ENCODE results near the gene RFPL1.
A peak's percentile ranks its signal among the peaks of the same experiment; 100 is the strongest.
"Not testable (repeated sequence)": the region's sequence is repeated elsewhere in the genome, so short reads cannot be mapped to it uniquely, and the experiment has no call there.

Gene RFPL1

DNA sequence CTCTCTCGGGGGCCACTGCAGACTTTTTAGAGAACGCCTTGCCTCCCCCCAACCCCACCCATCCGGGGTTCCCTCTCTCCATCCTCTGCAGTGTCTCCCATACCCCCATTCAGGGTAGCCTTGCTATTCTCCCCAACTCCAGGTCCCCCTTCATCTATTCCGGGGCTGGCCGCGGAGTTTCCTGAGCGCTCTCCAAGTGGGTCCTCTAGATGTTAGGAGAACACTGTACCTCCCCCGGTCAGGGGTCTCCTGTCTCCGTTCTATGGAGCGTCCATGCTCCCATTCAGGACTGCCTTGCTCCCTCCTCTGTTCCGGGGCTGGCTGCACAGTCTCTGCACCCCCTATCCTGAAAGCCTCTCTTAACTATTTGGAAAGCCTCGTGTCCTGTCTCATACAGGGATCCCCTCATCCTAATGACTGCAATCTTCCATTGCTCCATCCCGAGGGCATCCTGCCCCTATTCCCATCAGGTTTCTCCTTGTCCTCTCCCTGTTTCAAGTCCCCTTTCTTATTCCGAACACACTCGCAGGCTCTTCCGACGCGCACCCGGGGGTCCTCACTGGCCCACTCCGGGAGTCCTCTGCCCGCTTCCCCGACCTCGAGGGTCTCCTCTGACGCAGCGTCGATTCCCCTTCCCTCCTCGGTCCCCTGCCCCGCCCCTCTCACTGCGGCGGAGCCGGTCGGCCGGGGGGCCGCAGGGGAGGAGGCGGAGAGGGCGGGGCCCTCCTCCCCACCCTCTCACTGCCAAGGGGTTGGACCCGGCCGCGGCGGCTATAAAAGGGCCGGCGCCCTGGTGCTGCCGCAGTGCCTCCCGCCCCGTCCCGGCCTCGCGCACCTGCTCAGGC is 41.3 kb downstream of the RFPL1 start, which contains the start of gene NEFH:
Gene NEFH, plus strand, starts transcription at position 802 of the 845 bp plus-strand sequence. CDS start 45 bp downstream, outside the sequence.
- no peak for DNase-seq

DNA sequence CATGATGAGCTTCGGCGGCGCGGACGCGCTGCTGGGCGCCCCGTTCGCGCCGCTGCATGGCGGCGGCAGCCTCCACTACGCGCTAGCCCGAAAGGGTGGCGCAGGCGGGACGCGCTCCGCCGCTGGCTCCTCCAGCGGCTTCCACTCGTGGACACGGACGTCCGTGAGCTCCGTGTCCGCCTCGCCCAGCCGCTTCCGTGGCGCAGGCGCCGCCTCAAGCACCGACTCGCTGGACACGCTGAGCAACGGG is 41.8 kb downstream of the RFPL1 start:
- no peak for DNase-seq

DNA sequence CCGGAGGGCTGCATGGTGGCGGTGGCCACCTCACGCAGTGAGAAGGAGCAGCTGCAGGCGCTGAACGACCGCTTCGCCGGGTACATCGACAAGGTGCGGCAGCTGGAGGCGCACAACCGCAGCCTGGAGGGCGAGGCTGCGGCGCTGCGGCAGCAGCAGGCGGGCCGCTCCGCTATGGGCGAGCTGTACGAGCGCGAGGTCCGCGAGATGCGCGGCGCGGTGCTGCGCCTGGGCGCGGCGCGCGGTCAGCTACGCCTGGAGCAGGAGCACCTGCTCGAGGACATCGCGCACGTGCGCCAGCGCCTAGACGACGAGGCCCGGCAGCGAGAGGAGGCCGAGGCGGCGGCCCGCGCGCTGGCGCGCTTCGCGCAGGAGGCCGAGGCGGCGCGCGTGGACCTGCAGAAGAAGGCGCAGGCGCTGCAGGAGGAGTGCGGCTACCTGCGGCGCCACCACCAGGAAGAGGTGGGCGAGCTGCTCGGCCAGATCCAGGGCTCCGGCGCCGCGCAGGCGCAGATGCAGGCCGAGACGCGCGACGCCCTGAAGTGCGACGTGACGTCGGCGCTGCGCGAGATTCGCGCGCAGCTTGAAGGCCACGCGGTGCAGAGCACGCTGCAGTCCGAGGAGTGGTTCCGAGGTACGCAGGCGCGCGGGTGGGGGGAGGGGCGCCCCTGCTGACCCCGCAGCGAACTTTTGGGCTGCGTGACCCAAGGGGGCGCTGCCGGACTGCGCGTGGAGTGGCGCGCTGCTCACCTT is 42.3 kb downstream of the RFPL1 start:
- peak; percentile 79 for DNase-seq

DNA sequence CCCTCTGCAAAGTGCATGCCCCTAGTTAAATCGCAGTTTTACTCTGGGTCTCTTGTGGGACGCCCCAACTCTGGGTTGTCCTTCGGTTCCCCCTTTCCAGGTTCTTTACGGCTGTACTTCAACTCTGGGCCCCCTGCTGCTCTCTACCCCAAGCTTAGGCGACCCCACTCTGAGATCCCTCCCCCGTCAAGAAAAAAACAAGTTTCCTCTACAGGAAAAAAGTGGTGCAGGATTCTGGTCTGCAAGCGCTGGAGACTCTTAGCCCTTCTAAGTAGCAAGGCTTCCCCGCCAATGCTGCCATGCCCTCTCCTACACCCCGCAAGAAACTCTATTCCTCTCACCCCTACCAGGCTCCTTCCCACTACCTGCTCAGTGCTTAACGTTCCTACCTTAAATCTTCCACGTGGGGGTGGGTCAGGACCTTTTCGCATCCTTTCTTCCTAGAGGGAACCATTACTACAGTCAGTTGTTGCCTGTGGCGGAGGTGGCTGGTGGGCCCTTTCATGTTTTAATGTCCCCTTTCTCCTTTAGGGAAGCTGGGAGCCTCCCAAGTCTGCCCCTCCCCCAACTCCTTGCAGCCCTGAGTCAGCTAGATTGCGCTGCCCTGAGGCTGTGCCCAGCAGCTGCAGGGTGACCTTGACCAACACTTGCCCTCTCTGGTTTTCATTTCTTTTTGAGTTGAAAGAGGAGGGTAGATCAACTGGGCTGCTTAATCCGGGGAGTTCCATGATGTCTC is 43.0 kb downstream of the RFPL1 start:
- DNase-seq, result no peak

DNA sequence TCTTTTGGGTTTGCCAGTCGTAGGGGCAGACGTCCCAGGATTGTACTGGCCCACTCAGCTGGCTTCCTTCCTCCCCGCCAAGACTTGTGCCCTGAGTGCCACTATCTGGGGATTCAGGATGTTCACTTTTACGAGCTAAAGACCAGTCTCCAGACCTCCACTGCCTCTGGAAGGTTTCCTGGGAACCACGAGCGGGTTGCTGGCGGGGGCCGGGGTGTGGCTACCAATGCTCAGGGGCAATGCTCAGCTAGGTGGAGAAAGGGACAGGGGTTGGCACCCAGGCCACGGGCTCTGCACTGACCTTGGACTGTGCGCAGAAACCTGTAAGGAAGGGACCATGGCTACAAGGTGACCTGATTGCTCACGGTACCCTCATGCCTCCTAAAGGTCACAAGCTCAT is 43.9 kb downstream of the RFPL1 start:
- no peak for DNase-seq

DNA sequence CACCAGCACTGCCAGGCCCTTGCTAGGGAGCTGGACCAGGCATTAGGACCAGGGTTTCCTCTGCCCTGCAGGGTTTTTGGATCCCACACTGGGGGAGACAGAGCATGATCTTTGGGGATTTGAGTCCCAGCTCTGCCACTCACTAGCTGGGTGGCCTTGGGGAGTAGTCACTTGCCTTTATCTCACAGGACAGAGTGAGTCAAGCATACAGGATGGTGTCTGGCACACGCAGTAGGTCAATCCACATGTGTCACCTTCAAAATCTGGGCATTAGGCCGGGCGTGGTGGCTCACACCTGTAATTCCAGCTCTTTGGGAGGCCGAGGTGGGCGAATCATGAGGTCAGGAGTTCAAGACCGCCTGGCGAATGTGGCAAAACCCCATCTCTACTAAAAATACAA is 44.3 kb downstream of the RFPL1 start:
- no peak for DNase-seq

DNA sequence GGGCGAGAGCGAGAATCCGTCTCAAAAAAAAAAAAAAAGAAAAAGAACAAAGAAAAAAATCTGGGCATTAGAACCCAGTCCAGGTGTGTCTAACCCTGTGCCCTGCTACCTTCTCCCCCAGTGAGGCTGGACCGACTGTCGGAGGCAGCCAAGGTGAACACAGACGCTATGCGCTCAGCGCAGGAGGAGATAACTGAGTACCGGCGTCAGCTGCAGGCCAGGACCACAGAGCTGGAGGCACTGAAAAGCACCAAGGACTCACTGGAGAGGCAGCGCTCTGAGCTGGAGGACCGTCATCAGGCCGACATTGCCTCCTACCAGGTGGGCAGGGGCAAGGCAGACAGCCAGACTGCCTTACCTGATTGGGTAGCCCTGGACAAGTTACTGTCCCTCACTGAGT is 44.9 kb downstream of the RFPL1 start:
- DNase-seq, result no peak

DNA sequence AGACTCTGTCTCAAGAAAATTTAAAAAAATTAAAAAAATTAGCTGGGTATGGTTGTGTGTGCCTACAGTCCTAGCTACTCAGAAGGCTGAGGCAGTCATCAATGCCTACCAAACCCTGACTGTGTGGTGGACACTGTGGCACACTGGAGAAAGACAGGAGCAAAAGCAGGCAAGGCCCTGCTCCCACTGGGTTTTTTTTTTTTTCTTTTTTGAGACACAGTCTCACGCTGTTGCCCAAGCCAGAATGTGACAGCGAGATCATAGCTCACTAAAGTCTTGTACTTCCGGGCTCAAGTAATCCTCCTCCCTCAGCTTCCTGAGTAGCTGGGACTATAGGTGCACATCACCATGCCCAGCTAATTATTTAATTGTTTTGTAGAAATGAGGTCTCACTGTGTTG is 46.3 kb downstream of the RFPL1 start:
- no peak for DNase-seq

DNA sequence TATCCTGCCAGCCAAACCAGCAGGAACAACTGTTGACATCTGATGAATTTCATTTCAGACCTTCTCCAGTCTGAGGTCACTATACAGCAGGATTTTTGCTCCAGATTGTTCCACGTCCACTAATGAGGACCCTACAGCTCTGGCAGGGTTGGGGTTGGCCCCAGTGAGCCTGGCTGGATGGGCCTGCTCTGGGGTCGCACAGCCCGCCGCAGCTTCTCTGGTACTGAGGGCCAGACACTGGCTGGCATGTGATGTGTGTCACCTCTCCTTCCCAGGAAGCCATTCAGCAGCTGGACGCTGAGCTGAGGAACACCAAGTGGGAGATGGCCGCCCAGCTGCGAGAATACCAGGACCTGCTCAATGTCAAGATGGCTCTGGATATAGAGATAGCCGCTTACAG is 47.1 kb downstream of the RFPL1 start:
- no peak for DNase-seq

DNA sequence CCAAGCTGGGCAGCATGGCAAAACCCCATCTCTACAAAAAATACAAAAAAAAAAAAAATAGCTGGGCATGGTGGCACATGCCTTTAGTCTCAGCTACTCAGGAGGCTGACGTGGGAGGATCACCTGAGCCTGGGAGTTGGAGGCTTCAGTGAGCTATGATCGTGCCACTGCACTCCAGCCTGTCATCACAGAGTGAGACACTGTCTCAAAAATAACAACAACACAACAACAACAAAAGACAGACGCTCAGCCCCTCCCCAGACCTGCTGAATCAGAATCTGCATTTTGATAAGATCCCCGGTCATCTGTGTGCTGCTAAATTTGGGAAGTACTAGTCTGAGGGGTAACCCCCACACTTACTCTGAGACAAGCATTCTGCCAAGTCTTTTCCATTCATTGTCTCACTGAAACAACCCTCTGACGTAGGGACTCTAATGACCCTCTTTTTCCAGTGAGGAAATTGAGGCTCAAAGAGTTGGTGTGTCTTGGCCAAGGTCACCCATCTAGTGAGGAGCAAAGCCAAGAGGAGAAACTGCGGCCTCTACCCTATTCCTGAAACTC is 49.1 kb downstream of the RFPL1 start:
- DNase-seq, result no peak

DNA sequence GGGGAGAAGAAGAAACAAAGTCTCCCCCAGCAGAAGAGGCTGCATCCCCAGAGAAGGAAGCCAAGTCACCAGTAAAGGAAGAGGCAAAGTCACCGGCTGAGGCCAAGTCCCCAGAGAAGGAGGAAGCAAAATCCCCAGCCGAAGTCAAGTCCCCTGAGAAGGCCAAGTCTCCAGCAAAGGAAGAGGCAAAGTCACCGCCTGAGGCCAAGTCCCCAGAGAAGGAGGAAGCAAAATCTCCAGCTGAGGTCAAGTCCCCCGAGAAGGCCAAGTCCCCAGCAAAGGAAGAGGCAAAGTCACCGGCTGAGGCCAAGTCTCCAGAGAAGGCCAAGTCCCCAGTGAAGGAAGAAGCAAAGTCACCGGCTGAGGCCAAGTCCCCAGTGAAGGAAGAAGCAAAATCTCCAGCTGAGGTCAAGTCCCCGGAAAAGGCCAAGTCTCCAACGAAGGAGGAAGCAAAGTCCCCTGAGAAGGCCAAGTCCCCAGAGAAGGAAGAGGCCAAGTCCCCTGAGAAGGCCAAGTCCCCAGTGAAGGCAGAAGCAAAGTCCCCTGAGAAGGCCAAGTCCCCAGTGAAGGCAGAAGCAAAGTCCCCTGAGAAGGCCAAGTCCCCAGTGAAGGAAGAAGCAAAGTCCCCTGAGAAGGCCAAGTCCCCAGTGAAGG is 50.9 kb downstream of the RFPL1 start:
- DNase-seq, result not testable (repeated sequence)

DNA sequence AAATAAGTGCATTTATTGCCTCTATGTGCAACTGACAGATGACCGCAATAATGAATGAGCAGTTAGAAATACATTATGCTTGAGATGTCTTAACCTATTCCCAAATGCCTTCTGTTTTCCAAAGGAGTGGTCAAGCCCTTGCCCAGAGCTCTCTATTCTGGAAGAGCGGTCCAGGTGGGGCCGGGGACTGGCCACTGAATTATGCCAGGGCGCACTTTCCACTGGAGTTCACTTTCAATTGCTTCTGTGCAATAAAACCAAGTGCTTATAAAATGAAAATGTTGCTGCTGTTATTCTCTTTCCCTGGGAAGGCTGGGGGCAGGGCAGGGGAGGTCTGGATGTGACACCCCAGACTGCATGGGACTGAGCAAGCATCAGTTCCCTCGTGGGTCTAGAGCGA is 52.6 kb downstream of the RFPL1 start:
- no peak for DNase-seq
